GM10248 (cell line): ENCODE data around the gene PMM2.

Experiments used
- CTCF ChIA-PET: fragments of 300-600 bp; sonication (Branson Sonifier 250); formaldehyde crosslinking; extraction: SDS; loops from one replicate; lab custom pipeline; 2021; ENCODE audit warnings: antibody characterized with exemption; lab: Yijun Ruan, JAX
- POLR2A ChIA-PET: fragments of 350-650 bp; sonication (Branson Sonifier 250); formaldehyde crosslinking; extraction: SDS; loops from one replicate; lab custom pipeline; 2020; ENCODE audit warnings: antibody characterized with exemption; lab: Yijun Ruan, JAX
- DNase-seq: peaks from one replicate; pipeline ENCODE4 v3.0.0; 2012; ENCODE audit errors: extremely low spot score
- TF ChIP-seq, protein P1 (sequence below): IDR thresholded peaks from 2 replicates; pipeline ENCODE4 v1.5.1; 2012; ENCODE audit warnings: mild to moderate bottlenecking, low read depth; ENCODE audit errors: extremely low read depth, missing control alignments, control extremely low read depth

The PMM2 gene

DNA sequence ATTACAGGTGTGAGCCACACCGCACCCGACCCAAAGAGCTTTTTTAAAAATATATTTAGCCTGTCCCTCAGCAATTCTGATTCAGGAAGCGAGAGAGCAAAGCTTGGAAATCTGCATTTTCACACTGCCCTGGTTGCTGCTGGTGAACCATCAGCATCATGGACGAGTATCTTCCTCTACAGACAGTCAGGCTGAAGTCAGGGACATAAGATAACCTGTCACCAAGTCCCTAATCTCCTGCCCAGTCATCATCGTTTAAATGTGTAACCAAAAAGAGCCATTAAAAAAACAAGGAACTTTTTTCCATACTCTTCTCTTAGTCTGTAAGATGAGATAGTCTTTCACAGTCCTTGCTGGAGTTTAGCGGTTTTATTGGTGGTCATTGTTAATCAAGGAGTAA is 6.7 kb downstream of the PMM2 start:
- POLR2A ChIA-PET: no interaction called here
- CTCF ChIA-PET: interaction anchor here (1.0 kb wide), 1 partner anchor 13 kb away, joined by 3 read pairs; no protein-coding TSS in a partner anchor

DNA sequence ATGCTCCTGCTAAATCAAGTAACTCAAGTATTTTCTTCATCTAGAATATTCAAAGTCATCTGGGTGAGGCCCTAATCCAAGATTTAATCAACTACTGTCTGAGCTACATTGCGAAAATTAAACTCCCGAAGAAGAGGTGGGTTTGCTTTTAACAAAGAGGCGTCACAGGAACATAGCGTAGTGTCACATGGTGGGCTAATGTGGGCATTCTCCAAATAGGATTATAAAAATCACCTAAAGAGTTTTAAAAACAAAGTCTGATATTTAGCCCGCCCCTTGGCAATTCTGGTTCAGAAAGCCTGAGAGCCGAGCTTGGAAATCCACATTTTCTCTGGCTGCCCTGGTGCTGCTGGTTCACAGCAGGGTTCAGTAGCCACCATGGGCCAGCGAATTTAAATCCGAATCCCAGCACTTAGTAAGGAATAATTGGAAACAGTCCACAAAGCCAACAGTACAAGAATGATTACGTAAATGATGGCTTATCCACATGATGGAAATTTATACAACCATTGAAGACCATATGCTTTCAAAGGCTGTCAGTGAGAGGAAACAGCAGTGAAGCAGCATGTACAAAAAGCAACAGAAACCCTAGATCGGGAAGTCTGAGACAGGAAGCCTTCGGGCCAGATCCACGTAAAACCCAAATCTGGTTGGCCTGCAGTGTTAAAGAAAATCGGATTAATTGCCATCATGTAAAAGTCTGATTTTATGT is 8.8 kb downstream of the PMM2 start:
- TF ChIP-seq, protein P1, sequence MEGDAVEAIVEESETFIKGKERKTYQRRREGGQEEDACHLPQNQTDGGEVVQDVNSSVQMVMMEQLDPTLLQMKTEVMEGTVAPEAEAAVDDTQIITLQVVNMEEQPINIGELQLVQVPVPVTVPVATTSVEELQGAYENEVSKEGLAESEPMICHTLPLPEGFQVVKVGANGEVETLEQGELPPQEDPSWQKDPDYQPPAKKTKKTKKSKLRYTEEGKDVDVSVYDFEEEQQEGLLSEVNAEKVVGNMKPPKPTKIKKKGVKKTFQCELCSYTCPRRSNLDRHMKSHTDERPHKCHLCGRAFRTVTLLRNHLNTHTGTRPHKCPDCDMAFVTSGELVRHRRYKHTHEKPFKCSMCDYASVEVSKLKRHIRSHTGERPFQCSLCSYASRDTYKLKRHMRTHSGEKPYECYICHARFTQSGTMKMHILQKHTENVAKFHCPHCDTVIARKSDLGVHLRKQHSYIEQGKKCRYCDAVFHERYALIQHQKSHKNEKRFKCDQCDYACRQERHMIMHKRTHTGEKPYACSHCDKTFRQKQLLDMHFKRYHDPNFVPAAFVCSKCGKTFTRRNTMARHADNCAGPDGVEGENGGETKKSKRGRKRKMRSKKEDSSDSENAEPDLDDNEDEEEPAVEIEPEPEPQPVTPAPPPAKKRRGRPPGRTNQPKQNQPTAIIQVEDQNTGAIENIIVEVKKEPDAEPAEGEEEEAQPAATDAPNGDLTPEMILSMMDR: no peak

More for the DNA sequence above, 6.7 kb downstream of the PMM2 start:
- TF ChIP-seq, protein P1: no peak
- no peak for DNase-seq

DNA sequence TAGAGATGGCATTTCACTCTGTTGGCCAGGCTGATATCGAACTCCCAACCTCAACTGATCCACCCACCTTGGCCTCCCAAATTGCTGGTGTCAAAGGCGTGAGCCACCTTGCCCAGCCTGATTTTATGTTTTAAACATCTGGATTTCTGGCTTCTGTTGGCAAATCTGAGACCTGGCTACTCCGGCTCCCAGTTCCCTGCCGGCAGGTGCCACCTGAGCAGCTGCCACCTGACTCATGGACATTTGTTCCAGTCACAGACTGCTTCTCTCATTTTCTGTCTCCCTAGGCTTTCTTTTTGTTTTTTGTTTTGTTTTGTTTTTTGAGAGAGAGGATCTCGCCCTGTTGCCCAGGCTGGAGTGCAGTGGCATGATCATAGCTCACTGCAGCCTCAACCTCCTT is 9.6 kb downstream of the PMM2 start:
- DNase-seq: no peak
- POLR2A ChIA-PET: no interaction called here
- TF ChIP-seq, protein P1: no peak
- CTCF ChIA-PET: interaction anchor here (2.3 kb wide), 1 partner anchor 12 kb away, joined by 9 read pairs; no protein-coding TSS in a partner anchor

More for the DNA sequence above, 8.8 kb downstream of the PMM2 start:
- DNase-seq: no peak
- CTCF ChIA-PET: interaction anchor here (1.0 to 2.3 kb wide), 2 partner anchors 13 to 15 kb away, joined by 4 to 9 read pairs; no protein-coding TSS in a partner anchor
- POLR2A ChIA-PET: no interaction called here

DNA sequence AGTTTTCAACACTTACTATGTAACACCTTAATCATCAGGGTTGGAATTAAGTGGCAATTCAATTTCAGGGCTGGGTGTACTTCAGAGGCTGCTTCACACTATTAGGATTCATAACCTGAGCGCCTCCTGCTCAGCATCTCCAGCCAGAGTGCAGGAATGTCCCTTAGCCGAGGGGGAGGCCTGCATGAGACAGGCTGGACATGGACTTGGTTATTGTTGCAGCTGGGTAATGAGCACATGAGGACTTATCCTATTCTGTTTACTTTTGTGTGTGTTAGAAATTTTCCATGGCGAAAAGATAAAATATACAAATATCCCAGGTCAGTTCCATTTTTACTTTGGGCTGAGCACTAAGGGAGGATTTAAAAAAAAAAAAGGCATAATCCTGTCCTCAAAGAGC is 10.4 kb downstream of the PMM2 start:
- POLR2A ChIA-PET: interaction anchor here (0.5 kb wide), 1 partner anchor 16 kb away, joined by 3 read pairs; no protein-coding TSS in a partner anchor
- TF ChIP-seq, protein P1: no peak
- CTCF ChIA-PET: no interaction called here
- DNase-seq: no peak

DNA sequence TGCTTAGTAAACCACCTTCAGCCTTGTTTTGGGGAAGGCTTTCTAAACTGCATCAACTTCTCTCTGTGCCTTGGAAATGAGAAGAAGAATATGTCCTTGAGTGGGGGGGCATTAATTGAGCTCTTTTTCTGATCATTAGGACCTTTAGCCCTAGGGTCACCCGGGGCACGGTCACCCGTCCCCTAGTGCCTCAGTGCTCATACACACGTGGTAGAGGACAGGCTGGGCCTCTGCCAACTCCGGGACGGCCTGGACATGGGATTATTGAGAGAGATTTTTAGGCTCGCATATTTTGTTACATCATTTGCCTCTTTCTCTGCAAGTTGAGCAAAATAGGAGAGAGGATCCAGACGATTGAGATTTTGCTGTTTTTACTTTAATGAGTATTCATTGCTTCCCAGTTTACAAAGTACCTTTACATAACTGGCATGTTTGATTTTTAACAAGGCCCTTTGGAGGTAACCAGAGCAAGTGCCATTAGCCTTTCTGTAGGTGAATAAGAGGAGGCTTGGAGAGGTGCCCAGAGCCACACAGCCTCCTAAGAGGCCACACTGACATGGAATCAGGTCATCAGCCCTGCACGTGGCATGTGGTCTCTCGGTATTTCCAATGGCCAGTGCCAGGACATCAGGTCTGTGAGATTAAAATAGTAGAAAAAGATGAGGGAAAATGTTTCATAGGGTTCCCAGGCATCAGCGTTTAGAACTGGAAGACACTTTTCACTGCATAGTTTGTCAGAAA is 11.1 kb downstream of the PMM2 start:
- no peak for DNase-seq
- POLR2A ChIA-PET: interaction anchor here (0.5 kb wide), 1 partner anchor 15 kb away, joined by 3 read pairs; no protein-coding TSS in a partner anchor
- TF ChIP-seq, protein P1: no peak
- CTCF ChIA-PET: interaction anchor here (1.3 to 2.4 kb wide), 2 partner anchors 8 to 10 kb away, joined by 3 to 10 read pairs; no protein-coding TSS in a partner anchor

DNA sequence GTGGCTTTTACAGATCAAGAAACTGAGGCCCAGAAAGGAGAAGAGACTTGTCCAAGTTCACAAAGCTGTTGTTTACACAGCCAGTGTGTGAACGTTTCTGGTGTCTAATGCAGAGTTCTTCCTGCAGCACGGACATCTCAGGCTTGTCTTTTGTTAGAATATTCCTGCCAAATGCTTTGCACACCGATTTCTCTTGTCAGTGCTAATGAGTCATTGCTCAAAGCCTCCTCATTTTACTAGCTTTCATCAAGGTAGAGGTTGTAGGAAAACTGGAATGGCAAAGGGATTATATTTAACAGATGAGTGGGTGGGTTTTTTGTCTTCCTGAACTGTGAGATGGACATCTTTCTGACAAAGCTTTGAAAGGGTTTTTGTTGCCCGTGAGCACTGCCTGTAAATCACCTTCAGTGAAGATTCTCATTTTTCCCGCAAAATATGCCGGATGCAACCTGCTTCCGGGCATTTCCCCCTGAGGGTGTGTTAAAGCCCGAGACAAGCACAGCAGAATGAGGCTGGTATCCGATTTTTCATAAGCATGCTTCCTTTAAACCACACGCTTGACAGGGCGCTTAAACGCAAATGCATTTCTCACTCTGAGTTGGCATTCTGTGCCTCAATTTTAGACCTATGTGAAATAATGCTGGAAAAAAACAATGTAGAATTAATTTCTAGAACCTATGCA is 14.7 kb downstream of the PMM2 start:
- DNase-seq: no peak
- CTCF ChIA-PET: interaction anchor here (1.2 to 1.4 kb wide), 3 partner anchors 9 to 12 kb away, joined by 3 to 4 read pairs (median 4); no protein-coding TSS in a partner anchor
- POLR2A ChIA-PET: no interaction called here
- TF ChIP-seq, protein P1: no peak
